ENCODE measurements around the gene CBARP. TPM values are rescaled to one million over a fixed set of nuclear protein-coding genes. Genes with fewer than 3 reads are reported as not detected.

Gene CBARP
- total and polyA plus RNA-seq, 9 of the 15 experiments (the other 6 are each of a cell fraction or from before 2014, with no cell fraction given) = 0.03 to 8.9 (median 1.2) TPM; not detected in 1

- ChIA-PET CTCF (ENCODE audit: low intra/inter-chr PET ratio) (no interaction called here), POLR2A (interaction anchor here (1.5 kb wide), 1 partner anchor 9 kb away, joined by 9 read pairs; no protein-coding TSS in a partner anchor)
- Histone ChIP-seq H2AFZ (ENCODE audit: low read depth, low read length) (no peak overlapping the region), H3K4me1 (replicated peaks in 1 of 2; ENCODE audit: control insufficient read depth in 2 of 2, insufficient read depth in 2 of 2, low read length in 2 of 2) (peaks cover 0 to 63% of the 10 kb centered on the region in 2 experiments; a peak in 2 of 5 replicates), H3K79me2 (ENCODE audit: control insufficient read depth, insufficient read depth, low read length) (peaks cover 16% of the 10 kb centered on the region), H4K20me1 (replicated peaks; ENCODE audit: control insufficient read depth, insufficient read depth, low read length) (0 out of 2 replicates have a peak, but pooled peaks cover under 1% of the 10 kb centered on the region), H3K4me2 (ENCODE audit: insufficient read depth, low read length) (no peak overlapping the region), H3K9ac (ENCODE audit: insufficient read depth in 1 of 2, low read depth in 2 of 2, low read length in 2 of 2) (peak overlapping the region in 1 of 2 experiments; percentile 26; a peak in 1 of 4 replicates), H3K27me3 (ENCODE audit: control insufficient read depth in 2 of 2, insufficient read depth in 2 of 2, low read length in 2 of 2) (no peaks in the 10 kb centered on the region), H3K27ac (ENCODE audit: extremely low read depth, low read depth, low read length) (no peak overlapping the region), H3K36me3 (ENCODE audit: control insufficient read depth, insufficient read depth, low read length) (peaks cover 68% of the 10 kb centered on the region; the same call in 2 of the 3 replicates), H3K9me3 (replicated peaks; ENCODE audit: control insufficient read depth, insufficient read depth, low read depth, low read length) (no peaks in the 10 kb centered on the region; the same call in 1 of the 2 replicates), H3K4me3 (no peak overlapping the region), H3K9me1 (ENCODE audit: control insufficient read depth, insufficient read depth, low read length) (no peaks in the 10 kb centered on the region)
- intact Hi-C loops (cut with micrococcal nuclease) (no loop called here), in situ Hi-C loops (cut with MboI) (loop anchor here (25.0 kb wide), 1 partner anchor 464 kb away; the partner anchor contains the start of gene MISP)
- 100% methylated on average over 2 of the region's 11 CpGs for WGBS (ENCODE audit: insufficient coverage, low coverage, missing lambda C conversion rate)
- DNase-seq (ENCODE audit: extremely low read depth in 1 of 4, low spot score in 3 of 4) (no peak), FAIRE-seq (no peak), ATAC-seq (no peak)
- no TSS peak for BruUV-seq (replicated peaks)
- TF ChIP-seq ZNF408 (CRISPR knock-in tag; IDR thresholded peaks at IDR 0.05; ENCODE audit: low read depth) = no peak
- no peak for TF ChIP-seq ZNF395 (CRISPR knock-in tag; IDR thresholded peaks at IDR 0.05)
- TF ChIP-seq CC2D1A (IDR thresholded peaks at IDR 0.05) = no peak
- no peak for TF ChIP-seq POLR3G (IDR thresholded peaks at IDR 0.05; ENCODE audit: extremely low read depth, insufficient read length, insufficient replicate concordance)
These were observed 11.6 kb downstream of the CBARP start for GRCh38 chr19:1226227-1226518.

All from K562 (cell line).